SK-N-SH treated with all-trans-retinoic acid at 6 μM for 48 hours (cell line): ENCODE results near the gene NCKAP5.

Source experiments
- CREB5 ChIP-seq: fragments of 250-450 bp; sonication (Bioruptor Pico); IDR thresholded peaks from 2 replicates; pipeline ENCODE4 v1.5.1; 2020; ENCODE audit warnings: low read depth, mild to moderate bottlenecking, moderate library complexity
- CSDC2 ChIP-seq: fragments of 250-450 bp; sonication (Bioruptor Pico); IDR thresholded peaks from 2 replicates; pipeline ENCODE4 v1.5.0; 2020; ENCODE audit warnings: mild to moderate bottlenecking, moderate library complexity
- ISL1 ChIP-seq: fragments of 250-450 bp; sonication (Bioruptor Pico); IDR thresholded peaks from 2 replicates; pipeline ENCODE4 v2.1.2; 2022; ENCODE audit warnings: mild to moderate bottlenecking, moderate library complexity
- SNAI2 ChIP-seq: fragments of 250-450 bp; sonication (Bioruptor Pico); IDR thresholded peaks from 2 replicates; pipeline ENCODE4 v1.5.0; 2020; ENCODE audit warnings: mild to moderate bottlenecking, moderate library complexity
- TSHZ2 ChIP-seq: fragments of 250-450 bp; sonication (Bioruptor Pico); IDR thresholded peaks from 2 replicates; pipeline ENCODE4 v1.5.0; 2020; ENCODE audit warnings: mild to moderate bottlenecking, moderate library complexity
- ZFP3 ChIP-seq: fragments of 250-450 bp; sonication (Bioruptor Pico); IDR thresholded peaks from 2 replicates; pipeline ENCODE4 v1.5.0; 2020; ENCODE audit warnings: mild to moderate bottlenecking, moderate library complexity
- ZFP30 ChIP-seq: fragments of 450-650 bp; formaldehyde crosslinking; IDR thresholded peaks from 2 replicates; pipeline ENCODE4 v1.5.0; 2022; ENCODE audit warnings: mild to moderate bottlenecking, moderate library complexity

GRCh38 chr2:133192028-133192427 lies 376.2 kb downstream of the NCKAP5 start:
- TF ChIP-seq TSHZ2 (CRISPR knock-in tag) (no peak), CREB5 (CRISPR knock-in tag) (no peak), SNAI2 (CRISPR knock-in tag) (no peak), ISL1 (CRISPR knock-in tag) (no peak), CSDC2 (CRISPR knock-in tag) (no peak), ZFP3 (no peak), ZFP30 (CRISPR knock-in tag) (no peak)
